ENCODE data around the gene SDK1.
A peak's percentile ranks its signal among the peaks of the same experiment; 100 is the strongest.

Gene SDK1

DNA sequence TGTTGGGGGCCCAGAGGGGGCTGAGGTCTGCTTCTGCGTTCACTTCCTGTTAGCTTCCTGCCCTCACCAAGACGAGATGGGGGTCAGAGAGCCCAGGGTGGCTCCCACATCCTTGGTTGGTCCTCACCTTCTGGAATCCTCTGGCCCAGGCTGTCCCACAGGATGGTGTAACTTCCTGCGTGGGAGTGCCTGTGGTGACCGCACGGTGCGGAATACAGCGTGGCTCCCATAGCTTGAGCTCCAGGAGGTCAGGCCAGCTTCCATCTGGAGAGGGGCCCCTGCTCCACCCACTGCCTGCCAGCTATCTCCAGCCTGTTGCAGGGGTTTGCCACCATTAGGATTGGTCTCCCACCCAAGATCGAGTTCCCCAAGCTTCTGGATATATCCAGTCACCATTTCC, 699.9 kb downstream of the SDK1 start:
- no peak for DNase-seq

DNA sequence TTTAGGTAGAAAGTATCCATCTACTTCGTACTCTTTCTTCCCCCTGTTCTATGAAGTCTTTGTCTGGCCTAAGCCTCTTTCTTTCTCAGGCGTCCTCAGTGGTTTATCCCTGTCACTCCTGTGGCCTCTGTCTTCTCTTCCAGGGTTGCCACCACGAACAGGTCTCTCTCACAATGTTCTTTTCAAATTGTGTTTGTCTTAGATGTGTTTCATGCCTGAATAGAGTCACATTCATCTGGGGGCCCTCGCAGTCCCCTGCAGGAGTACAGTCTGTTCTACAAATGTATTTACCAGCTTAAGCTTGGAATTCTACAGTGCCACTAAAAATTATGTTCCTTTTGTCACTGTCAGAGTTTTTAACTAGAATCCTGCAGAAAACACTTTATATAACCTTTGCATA, 700.7 kb downstream of the SDK1 start:
- DNase-seq = no peak

DNA sequence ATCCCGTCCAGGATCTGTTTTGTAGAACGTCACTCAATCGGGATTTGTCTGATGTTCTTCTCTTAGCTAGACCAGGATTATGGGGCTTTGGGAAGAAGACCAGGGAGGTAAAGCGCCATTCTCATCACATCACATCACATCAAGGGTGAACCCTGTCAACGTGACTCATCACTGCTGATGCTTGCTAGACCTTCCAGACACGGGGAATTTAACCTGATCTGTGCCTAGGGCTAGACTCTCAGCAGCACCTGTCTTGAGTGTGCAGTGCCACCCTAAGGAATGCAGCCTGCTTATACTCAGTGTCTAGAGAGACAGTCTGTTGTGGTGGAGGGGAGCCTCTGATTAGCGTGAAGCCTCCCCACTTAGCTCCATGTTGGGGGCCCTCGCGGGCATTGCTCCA, 702.5 kb downstream of the SDK1 start:
- DNase-seq = no peak

DNA sequence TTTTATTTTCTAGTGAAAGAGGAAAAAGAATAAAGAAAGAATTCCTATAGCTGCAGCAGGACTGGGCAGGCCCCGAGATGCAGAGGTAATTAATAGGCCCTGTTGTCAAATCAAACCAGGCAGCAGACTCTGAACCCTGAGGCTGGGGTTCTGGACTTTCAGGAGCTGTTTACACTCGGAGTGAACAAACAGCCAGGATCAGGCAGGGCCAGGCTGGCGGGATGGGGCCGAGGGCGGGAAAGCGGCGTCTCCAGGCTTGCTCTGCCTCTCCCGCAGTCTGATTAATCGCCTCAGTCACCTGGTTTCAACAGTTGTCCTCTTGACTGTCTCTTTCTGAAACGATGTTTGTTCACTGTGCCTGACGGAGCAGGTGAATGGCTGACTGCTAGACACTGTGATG, 705.6 kb downstream of the SDK1 start:
- no peak for DNase-seq

DNA sequence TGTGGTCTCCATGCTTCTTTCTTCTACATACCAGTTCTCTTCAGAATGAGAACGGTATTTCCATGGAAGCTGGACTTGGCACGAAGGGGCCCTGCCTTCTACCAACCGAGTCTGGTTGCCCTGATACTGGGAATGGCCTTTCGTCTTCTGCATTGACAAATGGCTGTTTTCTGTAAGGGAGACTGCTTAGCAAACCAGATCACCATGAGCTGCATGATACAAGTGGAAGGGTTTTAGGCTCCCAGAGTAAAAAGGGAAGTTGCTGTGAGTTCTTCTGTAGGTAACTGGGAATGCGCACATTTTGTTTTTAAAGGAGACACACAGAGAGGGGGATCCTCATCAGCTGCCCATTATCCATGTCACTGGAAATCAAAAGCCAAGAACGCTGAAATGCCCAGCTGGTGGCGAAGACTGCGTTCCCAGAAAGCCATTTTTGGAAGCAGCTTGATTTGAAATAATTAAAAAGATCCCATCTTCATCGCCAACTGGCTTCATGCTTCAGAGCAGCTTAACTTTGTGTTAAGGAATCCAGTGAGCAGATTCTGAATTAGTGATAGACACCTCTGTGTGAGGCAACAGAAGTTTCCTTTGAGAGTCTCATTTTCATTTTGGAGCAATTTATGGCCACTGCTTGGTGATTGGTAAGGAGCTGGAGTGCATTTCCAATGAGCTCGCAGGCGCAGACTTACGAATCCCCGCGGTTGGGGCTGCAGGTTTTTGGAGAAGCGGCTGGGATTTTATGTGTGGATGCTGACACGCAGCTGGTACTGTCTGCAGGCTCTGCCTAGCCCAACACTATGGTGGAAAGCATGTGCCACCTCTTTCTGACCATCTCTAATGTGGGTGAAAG, 708.4 kb downstream of the SDK1 start:
- no peak for DNase-seq

DNA sequence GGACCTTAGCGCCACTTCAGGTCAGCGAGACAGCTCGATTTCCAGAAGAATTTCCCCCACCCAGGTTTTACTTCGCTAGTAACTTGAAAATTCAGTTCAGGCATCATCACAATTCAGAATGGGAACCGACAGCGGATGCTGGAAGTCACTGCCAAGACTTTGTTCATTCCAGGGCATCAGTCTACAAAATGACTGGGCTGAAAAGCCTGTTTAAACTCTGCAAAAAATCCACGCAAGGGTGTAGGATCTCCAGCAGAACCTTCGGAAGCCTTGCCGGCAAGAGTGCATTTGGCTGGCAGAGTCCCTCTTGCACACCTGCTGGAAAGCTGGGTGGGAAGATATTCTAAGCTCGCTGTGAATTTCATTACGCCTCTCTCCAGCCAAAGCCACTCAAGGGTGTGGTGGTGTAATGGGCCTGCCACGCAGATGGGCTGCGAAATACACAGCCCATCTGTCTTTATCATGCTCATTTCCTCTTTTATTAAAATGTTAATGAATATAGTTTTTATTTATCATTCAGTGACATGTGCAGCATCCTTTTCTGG, 709.1 kb downstream of the SDK1 start:
- no peak for DNase-seq

DNA sequence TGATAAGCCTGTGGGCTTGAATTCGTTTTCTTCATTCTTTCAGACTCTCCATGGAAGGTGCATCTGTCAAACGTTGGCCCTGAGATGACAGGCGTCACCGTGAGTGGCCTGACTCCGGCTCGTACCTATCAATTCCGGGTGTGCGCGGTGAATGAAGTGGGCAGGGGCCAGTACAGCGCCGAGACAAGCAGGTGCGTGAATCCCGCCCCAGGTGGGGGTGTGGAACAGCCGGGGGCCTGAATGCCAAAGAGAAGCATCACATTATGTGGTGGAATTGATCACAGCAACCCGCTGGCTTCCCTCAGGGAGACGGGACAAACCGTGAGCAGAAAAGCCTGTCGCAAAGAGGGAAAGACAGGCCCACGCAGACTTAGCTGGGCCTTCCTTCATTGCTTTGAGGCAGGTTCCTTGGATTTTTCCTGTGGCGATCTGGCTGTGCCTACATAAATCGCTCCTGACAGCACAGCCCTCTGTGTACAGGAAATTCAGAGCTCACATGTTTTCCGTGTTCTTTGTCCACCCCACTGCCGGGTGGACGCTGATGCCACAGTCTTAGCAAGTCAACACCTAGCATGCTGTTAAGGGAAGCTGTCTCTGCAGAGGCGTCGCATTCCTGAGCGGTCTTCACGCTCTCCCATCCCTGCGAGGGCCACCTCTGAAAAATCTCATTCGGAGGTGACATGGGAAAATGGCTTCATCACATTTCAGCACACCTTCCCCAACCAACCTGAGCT, 710.0 kb downstream of the SDK1 start:
- DNase-seq = no peak

DNA sequence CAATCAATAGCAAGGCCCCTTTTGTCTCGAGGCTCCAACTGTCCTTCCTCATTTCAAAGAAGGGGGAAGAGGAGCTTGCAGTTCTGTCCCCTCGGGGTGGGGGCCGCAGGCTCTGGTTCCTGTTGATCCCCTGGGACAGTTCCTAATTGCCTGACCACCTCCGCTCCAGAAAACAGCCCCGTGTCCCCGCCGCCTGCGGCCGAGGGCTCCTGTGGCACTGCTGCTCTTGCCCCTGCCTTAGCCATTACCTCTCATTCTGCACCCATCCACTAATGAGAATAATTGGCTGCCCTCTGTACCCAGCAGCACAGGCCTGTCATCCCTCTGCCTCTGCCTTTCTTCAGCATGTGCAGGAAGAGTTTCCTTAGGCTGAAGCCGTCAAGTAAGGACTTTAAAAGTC, 712.7 kb downstream of the SDK1 start:
- DNase-seq = no peak

DNA sequence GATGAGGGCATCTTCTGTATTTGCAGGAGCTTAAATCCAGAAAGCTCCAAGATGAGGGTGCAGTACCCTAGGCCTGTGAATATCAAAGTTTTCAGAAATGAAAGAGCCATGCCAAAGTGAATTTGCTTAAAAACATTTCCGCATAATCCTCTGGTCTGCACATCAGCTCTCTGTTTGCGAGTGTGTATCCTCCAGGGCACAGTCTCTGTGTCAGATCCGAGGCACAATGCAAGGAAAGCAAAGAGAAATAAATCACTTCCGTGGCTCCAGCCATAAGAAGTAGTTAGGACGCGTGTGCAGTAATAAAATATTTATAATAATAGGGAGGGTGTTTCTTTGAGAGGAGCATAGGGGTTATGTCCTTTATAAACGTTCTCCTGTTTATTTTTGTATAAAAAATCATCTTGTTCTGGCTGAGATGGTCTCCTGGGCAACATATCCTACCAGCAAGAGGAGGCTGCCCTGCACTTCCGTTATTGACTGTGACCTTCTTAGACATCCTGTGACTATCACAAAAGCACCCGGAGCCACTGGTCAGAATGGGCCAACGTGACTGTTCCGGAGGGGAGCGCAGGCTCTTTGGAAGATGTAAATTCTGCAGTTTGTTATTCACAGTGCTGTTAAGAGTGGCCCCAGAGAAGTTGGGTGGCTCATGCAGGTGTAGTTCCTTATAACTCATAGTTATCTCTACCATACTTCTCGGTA, 713.4 kb downstream of the SDK1 start:
- DNase-seq = no peak

DNA sequence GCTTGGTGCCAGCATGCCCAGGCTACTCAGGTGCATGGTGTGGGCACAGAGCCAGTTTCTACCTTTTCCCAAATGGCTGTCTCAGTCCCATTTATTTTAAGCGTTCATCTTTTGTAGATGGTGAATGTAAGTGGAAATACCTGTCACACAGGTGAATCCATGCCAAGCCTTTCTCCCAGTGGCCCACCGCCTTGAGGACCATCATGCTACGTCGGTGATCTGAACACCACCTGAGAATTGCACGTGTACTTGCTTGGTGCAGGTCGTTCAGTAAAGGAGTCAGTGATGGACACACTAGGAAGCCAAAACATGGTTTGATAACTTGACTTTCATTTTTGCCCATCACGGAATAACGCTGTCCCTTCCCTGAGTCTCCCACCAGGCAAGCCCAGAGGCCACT, 714.3 kb downstream of the SDK1 start:
- DNase-seq = no peak

DNA sequence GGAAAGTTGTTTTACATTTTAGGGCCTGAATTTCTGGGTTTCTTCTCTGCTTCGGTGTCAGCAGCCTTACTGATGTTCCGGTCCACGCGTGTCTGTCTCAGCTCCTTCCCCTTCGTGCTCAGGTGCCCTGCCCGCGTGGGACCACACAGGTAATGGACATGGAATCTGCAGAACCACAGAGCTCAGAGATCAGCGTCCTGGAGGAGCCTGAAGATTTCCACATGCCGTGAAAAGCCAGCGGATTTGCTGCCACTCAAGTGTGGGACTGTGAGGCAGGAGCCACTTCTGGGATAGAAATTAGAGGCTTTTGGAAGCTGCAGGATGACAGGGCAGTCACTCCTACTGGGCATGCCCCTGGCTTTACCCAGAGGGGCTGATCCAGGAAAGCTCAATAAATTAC, 714.9 kb downstream of the SDK1 start:
- no peak for DNase-seq

DNA sequence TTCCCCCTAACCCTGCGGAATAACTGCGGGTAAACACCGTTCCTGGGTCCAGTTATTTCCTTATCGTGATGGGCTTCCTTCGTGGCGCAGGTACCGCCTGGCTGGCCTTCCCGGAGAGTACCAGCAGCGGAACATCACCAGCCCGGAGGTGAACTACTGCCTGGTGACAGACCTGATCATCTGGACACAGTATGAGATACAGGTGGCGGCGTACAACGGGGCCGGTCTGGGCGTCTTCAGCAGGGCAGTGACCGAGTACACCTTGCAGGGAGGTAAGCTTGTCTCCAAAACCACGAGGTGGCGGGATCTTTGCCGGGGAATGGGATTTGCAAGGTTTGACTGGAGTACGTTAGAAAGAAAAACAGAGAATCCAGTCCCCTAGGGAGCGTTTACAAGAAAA, 716.0 kb downstream of the SDK1 start:
- no peak for DNase-seq

DNA sequence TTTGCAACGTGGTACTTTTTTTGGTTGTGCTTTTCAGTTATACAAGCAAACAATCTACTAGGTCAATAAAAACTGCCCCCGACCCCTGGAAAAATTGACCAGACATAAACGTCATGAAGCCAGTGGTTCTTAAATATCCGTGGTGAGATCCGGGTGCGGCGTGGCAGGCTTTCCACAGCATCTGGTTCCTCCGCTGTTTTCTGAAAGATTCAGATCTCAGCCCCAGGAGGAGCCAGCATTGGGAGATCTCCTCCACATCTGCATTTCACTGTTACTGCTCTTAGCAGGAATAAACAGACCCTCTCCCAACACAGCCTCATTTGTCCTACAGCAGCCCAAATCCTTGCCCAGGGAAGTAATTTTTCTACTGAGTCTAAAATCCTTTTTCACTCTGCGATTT, 716.7 kb downstream of the SDK1 start:
- DNase-seq = no peak

DNA sequence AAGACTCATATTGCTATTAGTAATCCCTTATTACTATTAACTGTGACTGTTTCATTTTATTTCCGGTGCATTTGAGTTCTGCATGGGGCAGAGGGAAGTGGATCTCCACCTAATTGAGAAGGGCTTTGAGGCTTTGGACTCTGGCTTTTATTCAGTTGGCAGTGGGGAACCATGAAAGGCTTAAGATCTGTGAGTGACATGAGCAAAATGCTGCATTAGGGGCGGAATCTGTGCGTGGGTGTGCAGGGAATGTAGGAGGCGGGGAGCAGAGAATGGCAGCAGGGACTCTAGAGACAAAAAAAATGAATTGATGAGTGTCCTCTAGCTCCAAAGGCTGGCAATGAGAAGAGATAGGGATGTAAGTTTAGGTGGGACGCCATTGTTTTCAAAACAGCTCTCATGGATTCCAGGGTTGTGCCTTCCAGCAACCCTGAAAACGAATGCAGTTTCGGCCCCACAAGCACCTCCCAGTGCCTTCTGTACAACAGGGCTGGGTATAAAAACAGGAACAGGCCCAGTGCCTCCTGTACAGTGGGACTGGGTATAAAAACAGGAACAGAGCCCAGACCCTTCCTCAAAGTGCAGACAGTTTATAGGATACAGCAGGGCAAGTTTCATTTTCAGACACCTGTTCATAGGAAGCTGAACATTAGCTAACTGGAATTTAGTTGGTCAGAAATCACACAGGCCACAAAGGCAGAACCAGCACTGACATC, 717.7 kb downstream of the SDK1 start:
- no peak for DNase-seq

DNA sequence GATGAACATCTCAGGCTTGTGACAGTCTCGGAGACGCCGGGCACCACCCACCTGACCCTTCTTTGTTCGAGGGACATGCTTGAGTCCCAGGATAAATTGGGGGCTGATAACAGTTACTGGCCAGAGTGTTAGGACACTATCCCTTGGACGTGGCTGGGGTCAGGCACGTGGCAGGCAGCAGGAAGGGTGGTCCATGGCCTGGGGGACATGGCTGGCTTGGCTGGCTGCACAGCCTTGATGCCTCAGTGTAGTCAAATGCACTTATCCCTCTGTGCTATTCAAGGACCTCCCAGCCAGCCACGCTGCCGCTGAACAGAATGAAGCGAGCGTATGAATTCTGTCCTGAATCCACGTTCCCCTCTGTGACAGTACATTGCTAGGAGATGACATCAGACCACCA, 719.0 kb downstream of the SDK1 start:
- DNase-seq = no peak

DNA sequence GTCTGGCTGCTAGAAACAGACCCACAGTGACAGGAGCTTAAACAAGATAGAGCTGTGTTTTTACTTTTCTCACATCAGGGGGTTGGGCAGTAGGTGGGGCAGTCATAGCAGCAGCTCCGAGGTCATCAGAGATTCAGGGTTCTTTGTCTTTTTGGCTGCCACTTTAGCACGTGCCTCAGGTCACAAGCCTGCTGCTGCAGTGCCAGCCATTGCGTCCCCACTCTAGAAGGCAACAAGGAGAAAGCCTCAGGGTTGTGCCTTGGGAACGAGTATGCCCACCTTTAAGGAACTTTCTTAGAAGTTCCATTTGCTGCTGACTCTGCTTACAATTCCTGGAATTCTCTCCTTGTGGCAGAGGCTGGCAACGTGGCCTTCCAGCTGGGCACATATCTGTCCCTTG, 720.4 kb downstream of the SDK1 start:
- no peak for DNase-seq

DNA sequence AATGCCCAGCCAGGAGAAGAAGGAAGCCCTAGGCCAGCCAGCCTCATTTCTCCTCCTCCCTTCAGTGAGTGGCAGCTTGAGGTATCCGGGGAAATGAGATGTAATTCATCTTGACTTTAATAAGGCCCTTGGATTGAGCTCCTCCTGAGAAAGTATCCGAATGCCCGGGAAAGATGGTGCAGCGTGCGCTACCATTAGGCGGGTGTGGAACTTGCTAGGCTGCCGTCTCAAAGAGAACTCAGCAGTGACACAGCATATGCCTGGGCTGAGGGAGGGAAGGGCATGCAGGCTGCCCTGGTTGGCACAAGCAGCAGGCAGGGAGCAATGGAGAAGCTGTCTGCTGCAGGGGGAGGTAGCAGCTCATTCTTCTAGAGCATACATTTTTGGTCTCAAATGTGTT, 721.2 kb downstream of the SDK1 start:
- DNase-seq = no peak

DNA sequence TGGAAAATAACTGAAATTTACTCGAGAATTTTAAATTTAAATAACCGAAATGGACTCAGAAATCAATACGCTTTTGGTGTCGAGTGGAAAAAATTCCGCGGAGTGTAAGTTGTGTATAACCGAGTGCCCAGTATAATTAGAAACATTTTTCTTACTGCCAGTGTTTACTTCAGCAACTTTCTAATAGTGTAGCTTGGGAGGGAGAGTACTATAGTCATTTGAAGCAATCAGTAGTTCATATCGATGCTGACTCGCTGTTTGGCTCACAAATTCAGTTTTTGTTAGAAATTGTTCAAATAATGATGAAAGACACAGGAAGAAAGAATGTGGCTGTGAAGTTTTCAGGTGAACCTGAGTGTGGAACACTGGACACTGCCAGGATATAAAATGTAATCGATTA, 722.5 kb downstream of the SDK1 start:
- no peak for DNase-seq

DNA sequence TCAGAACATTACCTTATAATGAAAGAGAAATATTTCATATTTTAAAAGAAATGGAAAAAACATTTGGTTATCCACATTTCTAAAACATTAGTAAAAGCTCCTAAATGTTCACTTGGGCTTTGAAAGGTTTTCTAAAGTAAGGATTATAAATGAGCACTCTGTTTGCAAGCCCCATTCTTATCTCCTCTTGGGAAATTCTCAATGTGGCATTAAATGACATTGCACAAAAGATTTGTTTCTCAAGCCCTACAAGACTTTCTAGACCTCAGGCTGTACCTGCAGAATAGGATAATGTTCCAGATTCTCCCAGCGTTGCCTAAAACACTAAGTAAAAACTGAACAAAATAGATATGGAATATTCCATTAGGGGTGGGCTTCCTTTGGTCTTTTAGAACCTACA, 723.1 kb downstream of the SDK1 start:
- no peak for DNase-seq

DNA sequence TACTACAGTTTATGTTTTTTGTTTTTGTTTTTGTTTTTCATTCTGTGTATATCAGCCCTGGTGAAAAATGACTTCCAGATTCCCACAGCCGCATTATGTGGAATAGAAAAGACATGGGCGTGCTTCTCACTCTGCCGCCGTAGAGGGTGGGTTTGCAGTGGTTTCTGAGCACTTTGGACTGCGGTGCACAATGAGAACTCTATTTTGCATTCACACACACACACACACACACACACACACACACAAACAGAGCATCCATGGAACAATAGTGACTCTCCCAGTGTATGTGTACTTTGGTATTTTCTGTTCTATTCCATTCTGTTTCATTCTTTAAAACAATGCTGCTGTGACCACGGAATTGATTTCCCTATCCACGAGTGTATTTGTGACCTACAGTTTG, 723.8 kb downstream of the SDK1 start:
- DNase-seq = no peak

DNA sequence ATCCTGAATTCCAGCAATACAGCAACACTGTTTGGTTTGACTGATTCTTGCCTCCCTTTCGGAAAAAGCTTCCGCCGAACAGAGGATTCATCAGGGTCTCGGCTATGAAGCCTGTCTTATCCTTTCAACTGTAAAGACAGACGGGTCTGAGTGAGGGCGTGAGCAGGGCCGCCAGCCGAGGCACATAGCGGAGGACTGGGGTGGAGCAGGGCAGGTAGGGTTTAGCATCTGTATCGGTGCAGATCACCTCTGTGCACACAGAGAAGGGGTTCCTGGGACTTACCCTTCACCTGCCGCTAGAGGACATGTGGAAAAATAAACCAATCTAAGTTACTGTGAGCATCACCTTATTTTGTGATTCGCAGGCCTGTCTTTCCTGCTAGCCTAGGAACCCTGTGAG, 724.2 kb downstream of the SDK1 start:
- no peak for DNase-seq

DNA sequence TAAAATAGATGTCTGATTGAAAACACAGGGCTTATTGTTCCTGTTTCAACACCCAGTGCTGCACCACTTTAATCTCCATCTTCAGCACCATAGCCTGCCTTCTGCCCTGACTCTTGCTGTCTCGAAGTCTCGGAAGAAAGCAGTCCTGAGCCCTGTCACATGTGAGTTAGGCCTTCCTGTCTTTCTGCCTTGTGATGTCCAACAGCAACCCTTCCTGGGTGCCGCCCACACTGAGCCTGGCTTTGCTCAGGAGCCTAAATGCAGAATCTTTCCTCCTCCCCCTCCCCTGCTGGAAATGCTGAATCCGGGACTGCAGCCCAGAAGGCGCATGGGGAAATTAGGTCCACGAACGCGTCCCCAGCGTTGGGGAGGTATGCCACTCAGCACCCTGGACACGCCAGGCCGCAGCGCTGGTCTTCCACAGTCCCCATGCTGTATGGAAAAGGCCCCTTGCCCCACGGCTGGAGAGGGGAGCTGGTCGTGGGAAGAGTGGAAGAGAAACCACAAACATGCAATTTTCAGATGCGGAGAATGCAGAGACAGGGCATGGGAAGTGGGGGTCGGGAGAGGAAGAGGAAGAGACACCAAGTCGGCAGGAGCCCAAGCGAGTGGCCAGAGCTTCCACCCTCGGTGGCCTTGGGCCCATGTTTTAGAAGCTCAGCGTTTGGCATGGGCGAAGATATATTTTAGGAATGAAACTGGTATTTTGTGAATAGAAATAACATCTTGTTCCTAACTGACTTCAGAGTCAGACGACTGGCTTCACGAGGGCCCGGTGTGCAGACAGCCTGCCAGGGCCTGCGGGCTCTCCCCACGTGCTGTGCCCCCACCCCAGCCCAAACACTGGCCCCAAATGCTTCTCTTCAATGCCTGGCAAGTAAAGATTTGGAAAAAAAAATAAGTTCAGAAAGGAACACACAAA, 724.9 kb downstream of the SDK1 start:
- DNase-seq = peak; percentile 5
